ENCODE measurements around the gene CGB8.
"Not testable (repeated sequence)": the region's sequence is repeated elsewhere in the genome, so short reads cannot be mapped to it uniquely, and the experiment has no call there.

The CGB8 gene

DNA sequence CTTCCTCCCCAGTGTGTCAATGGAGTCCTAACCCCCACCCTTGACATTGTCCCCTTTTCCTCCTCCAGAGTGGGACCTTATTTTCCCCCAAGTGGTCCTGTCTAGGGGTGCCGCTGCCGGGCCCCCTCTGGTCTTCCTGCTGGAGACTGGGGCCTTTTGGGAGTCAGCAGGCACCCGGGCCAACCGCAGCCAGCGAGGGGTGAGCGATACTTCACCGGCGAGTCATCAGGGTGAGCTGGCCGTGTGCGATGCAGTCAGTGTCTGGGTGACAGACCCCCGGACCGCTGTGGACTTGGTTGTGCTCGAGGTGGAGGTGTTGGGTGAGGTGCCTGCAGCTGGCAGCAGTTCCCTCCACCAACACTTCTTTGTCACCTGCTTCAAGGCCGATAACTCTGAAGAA lies 19.2 kb downstream of the CGB8 start:
- DNase-seq, result not testable (repeated sequence)

DNA sequence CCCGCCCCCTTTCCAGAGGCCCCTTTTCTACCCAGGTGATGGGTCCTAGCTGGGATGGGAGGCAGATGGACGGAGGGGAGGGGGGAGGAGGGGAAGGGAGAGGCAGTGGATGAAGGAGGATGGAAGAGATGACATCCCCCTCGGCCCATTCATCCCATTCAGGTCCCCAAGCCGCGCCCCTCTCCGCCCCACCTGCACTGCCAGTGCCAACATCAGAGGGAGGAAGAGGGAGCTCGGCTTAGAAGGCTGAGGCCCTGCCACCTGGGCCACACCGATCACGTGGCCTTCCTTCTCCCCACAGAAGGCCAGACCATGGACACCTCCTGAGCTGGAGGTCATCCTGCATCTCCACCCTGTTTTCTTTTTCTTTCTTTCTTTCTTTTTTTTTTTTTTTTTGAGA lies 20.2 kb downstream of the CGB8 start:
- not testable (repeated sequence) for DNase-seq

DNA sequence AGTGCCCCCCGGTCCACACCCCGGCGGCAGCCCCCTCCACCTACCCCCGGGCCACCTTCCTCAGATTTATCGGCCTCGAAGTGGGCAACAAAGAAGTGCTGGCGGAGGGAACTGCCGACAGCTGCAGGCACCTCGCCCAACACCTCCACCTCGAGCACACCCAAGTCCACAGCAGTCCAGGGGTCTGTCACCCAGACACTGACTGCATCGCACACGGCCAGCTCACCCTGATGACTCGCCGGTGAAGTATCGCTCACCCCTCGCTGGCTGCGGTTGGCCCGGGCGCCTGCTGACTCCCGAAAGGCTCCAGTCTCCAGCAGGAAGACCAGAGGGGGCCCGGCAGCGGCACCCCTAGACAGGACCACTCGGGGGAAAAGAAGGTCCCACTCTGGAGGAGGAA lies 23.3 kb downstream of the CGB8 start:
- DNase-seq, result not testable (repeated sequence)

DNA sequence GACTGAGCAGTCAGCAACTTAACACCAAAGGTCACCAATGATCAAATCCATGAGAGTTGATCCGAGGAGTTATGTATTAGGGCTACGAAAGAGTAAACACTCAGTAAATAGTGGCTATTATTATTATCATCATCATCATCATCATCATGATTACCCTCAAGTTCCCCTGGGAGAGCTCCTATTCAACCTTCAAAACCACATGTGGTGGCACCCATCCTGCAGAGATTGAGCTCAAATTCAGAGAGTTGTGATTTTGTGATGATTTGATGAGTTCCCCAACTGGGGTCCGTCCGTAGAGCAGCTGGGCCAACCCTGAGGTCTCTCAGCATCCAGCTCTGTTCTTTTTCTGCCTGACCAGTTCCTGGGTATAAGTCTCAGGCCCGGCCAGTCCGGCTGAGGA lies 23.8 kb downstream of the CGB8 start:
- not testable (repeated sequence) for DNase-seq

DNA sequence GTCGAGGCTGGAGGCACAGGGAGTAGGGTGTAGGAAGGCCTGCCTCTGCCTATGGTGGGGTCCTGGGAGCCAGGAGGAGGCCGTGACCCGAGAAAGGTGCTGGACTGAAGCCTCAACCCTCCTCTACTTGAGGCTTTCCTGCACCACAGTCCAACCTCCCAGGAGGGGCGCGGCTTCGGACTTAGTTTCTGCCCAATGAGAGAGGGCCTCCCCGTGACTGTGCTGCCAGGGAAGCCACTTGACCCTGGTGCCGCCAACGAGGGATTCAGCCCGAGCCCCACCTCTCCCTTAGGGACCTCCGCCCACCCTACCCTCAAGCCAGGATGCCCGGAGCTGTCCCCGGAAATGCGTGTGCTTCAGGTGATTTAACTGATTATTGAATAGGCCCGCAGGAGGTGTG lies 24.7 kb downstream of the CGB8 start, which contains the start of gene CGB3:
Gene CGB3, minus strand, starts transcription at position 101 of the 400 bp plus-strand sequence. CDS start 362 bp downstream, outside the sequence.
- DNase-seq, result not testable (repeated sequence)

DNA sequence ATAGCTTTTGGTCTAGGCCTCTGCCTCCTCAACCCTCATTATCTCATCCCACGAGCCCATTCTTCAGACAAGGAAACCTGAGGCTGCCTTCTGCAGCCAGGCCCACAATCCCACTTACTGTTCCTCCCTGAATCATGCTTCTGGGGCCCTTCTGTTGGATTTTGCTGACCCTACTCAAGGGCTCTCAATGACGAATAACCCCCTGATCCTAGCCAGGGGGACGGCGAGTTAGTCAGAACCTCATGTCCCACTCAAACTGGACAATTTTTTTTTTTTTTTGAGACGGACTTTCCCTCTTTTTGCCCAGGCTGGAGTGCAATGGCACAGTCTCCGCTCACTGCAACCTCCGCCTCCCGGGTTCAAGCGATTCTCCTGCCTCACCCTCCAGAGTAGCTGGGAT lies 26.8 kb downstream of the CGB8 start:
- no peak for DNase-seq

DNA sequence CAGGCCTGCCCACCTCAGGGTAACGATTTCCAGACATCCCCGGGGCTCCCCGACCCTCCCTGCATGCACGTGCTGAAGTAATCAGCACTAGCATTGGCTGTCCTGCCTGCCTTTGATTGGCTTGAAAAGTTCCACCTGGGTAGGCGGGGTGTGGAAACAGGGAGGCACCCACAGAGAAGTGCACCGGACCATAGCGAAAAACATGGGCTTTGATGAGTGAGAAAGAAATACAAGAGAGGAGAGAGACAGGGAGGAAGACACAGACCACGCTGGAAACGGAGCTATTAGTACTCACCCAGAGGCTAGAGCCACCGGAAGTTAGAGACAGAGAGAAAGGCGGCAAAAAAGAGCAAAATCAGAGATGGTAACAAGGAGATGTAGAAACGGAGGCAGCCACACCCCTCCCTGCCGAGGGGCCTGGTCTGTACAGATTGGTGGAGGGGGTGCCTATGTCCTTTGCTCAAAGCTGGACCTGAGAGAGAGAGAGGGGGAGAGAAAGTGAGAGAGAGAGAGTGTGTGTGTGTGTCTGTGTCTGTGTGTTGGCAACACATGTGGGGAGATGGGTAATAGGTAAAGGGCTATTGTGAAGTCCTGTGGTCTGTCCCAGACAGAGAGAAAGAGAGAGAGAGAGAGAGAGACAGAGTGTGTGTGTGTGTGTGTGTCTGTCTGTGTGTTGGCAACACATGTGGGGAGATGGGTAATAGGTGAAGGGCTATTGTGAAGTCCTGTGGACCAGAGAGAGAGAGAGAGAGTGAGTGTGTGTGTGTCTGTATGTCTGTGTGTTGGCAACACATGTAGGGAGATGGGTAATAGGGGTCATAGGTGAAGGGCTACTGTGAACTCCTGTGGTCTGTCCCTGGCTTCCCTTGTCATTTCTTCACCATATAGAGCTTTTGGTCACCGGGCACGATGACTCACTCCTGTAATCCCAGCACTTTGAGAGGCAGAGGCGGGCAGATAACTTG lies 27.7 kb downstream of the CGB8 start:
- DNase-seq, result no peak

DNA sequence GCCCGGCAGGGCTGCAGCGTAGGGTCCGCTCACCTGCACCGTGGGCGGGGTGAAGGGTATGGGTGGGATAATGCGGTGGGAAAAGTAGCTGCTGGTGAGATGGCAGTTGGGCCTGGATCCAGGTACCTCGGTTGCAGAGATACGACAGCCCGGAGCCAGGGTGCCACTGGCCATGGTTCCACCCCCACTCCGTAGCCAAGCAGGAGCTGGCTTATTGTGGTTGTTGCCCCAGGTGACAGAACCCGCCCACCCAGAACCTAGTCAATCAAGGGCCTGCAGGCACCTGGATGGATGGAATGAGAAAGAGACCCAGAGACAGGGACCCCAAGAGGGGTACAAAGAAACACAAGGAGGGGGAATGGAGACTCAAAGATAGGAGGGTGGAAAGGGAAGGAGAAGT lies 28.6 kb downstream of the CGB8 start:
- no peak for DNase-seq

DNA sequence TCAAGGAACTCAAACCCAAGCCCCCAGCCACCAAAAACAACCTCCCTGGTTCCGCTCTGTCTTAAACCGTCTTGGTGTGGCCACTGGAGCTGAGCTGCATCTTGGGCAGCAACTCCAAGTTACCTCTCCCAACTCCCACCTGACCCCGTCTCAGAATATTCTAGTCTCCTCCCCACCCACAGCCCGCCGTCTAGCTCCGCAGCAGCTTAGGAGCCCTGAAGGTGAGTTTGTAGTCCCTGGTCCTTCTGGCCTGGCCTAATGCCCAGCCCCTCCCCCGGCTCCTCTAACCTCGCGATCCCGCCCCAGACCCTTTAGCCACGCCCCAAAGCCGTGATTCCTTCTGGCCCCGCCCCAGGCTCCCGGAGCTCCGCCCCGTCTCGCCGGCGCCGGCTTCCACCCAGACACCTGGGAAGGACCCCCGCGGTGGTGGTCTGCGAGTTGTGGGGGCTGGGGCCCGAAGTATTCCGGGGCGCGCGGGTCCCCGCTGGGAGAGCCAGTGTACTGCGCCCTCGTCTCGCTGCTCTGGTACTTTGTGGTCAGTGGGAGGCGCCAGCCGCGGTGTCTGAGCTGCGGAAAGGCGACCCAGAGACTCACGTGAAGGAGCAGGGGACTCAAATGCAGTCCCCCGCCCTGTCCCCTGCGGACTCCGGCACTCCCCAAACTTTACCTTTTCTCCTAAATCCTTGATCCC lies 29.5 kb downstream of the CGB8 start:
- no peak for DNase-seq

DNA sequence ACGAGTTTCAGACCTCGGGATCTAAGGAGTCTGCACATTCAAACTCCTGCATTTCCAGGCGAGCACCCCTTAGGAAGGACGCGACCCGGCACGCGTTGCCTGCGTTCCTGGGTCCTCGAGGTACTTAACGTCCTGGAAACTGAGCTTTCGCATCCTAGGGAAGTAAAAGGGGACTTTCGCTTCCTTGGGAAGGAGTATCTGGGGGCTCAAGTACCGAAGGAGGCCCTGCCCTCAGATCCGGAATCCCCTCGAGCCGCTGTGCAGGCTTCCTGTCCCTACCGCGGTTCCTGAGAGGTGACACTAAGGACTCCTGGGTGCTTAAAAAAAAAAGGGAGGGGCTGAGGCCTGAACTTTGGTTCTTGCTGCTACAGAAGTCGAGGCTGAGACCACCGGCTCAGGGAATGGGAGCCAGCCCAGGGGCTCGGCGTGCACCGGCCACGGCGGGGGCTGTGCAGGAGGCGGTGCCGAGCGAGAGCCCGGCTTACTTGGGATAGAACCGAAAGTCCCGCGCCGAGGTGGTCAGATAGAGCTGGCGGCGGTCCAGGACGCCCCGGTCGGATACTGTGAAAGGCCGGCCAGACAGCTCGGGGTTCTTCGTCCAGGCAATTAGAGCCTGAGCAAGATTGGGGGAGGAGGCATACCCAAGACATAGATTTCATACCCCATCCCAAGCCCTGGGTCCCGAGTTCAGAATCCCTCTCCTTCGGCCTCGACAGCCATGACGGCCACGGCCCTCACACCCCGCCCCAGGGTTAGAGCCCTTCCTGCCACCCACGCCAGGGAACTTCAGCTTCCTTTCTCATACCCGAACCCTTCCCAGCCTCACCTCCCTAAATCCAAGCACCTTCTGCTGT lies 30.3 kb downstream of the CGB8 start:
- not testable (repeated sequence) for DNase-seq

DNA sequence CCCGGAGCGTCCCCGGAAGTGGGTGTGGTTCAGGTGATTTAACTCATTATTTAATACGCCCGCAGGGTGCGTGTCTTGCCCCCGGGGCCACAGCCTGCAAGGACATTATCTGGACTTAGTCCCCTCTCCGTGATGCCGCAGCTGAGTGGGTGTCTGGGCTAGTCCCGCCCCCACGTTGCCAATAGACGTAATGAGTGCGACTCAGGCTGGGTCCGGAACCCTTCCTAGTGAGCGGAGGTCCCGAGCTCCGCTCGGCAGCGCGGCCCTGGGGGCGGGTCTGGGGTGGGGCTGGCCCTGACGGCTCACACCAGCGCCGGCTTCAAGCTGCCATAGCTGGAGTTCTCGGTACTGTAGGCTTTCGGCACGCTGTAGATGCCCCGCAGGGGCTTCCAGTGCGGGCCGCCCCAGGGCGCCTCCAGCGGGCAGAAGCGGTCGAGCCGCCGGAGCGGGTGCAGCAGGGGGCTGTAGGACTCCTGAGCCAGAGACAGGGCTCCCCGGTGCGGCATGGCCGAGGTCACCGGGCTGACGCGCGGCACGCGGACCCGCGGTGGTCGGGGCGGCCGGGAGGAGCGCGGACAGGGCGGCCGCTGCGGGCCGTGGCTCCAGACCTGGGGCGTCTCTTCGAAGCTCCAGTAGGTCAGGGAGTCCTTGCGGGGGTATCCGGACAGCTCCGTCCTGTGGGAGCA lies 31.1 kb downstream of the CGB8 start:
- DNase-seq, result peak; percentile 35

DNA sequence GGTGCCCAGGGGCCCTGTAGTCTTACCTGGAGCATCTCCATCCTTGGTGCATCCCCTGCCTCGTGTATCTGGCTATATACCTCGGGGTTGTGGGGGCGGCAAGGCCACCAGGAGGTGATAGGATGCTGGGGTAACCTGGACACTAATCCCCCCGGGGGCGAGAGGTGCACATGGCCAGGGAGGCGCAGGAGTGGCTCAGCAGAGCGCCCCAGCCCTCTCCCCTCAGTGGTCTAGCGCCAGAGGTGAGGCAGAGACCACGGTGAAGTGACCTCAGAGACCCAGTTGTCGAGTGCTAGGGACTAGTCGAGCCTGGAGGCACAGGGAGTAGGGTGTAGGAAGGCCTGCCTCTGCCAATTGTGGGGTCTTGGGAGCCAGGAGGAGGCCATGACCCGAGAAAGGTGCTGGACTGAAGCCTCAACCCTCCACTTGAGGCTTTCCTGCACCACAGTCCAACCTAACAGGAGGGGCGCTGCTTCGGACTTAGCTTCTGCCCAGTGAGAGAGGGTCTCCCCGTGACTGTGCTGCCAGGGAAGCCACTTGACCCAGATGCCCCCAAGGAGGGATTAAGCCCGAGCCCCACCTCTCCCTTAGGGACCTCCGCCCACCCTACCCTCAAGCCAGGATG lies 31.8 kb downstream of the CGB8 start, which contains the start of gene LHB:
Gene LHB, minus strand, starts transcription at position 51 of the 625 bp plus-strand sequence. Its CDS starts 10 bp downstream, at position 41.
- DNase-seq, result no peak

DNA sequence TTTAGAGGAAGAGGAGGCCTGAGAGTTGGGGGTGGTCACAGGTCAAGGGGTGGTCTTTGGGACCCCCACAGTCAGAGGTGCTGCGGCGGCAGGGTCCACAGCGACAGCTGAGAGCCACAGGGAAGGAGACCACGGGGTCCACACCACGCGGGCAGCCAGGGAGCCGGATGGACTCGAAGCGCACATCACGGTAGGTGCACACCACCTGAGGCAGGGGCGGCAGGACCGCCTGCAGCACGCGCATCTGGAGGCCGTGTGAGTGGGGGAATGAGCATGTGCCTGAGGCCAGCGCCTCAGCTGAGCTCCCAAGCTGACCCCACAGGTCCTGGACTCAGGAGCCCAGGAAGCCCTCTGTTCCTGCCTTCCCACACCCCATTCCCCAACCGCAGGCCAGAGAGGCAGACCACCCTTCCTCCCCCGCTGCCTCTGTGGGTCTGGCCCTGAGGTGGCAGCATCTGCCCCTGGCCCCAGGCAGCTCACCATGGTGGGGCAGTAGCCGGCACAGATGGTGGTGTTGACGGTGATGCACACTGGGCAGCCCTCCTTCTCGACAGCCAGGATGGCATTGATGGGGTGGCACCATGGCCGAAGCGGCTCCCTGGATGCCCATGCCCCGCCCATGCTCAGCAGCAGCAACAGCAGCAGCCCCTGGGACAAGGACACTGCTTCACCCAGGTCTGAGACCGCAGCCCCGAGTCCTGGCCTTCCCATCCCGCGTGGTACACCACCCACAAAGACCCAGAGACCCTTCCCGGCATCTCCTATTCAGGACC lies 32.7 kb downstream of the CGB8 start:
- no peak for DNase-seq

DNA sequence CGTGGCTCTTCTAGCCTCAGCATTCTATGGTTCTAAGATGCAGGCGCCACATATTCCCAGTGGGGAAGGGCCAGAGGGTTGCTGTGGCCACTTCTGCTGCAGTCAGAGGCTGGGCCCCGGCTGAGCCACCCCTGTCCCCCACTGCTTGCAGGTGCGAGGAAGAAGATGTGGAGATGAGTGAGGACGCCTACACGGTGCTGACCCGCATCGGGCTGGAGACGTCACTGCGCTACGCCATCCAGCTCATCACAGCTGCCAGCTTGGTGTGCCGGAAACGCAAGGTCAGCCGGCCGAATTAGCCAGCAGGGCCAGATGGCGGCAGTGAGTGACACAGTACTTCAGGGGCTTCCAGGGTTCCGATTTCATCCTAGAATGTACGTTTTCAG lies 34.0 kb downstream of the CGB8 start:
- no peak for DNase-seq

DNA sequence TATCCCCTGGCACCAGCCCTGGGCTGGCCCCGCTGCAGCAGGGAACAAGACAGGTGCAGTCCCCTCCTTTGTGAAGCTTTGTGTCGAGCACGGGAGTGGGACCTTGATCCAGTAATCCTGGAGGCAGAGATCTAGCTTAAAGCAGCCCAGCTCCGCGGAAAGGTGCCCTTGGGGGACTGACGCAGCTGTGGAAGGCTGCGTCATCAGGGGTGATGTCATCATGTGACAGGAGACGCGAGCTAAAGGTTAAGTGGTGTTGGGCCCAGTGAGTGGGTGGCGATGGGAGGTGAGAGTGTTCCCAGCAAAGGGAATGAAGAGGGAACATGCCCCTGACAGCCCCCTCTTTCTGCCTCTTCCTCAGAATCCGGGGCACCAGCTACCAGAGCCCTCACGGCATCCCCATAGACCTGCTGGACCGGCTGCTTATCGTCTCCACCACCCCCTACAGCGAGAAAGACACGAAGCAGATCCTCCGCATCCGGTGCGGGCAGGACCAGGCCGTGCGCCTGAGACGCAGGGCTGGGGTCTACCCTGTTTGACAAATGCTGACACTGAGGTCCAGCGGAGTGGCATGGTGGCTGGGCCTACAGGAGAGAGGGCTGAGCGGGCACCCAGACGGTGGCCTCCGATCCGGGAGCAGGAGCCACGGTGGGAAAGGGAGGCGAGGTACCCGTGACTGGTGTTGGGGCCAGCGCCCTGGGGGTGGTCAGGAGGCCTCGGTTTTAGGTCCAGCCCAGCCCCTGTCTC lies 34.6 kb downstream of the CGB8 start:
- DNase-seq, result no peak

DNA sequence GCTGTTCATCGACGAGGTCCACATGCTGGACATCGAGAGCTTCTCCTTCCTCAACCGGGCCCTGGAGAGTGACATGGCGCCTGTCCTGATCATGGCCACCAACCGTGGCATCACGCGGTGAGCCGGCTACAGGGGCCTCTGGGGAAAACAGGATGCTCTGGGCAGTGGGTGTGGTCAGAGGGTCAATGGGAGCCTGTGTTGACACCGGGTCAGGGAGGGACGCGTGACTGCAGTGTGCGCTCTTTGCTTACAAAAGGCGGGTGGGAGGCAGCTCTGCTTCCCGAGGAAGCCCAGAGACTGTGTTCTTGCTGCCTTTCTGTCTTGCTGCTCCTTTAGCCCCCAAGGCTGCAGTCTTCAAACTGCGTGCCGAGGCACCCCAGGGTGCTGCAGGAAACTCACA lies 37.7 kb downstream of the CGB8 start:
- no peak for DNase-seq

DNA sequence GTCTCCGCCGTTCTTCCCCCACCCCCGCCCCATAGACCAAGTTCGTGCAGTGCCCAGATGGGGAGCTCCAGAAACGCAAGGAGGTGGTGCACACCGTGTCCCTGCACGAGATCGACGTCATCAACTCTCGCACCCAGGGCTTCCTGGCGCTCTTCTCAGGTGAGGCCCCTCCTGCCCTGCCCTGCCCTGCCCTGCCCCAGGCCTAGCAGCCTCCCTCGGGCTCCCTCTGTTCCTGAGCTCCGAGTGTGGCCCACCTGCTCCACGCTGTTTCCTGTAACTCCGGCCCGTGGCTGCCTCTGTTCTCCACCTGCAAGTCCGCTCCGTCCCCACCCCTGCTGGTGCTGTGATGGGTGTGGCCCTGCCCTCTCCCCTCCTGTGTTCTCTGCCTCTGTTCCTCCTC lies 38.5 kb downstream of the CGB8 start:
- no peak for DNase-seq

DNA sequence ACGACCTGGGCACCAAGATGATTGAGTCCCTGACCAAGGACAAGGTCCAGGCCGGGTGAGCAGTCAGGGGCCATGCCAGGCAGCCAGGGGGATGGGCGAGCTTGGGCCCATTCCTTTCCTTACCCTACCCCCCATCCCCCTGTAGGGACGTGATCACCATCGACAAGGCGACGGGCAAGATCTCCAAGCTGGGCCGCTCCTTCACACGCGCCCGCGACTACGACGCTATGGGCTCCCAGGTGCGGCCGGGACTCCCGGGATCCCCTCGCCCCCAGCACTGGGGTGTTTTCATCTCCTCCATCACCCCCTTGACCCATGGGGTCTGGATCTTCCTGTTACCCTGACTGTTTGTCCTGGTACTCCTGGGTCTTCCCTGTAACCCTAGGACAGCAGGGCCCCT lies 39.1 kb downstream of the CGB8 start:
- no peak for DNase-seq

DNA sequence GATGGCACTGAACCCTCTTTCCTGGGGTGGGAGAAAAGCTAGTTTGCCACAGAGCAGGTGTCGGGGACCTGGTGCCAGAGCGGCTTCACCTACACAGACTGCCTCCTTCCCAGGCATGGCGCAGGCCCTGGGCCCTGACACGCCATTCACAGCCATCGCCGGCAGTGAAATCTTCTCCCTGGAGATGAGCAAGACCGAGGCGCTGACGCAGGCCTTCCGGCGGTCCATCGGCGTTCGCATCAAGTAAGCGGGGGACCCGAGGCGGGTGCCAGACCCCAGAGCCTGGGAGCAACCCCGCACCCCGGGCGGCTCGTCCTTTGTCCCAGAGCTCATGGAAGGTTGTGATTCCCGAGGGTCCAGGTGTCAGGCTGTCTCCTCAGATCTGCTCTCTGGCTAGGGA lies 42.0 kb downstream of the CGB8 start:
- DNase-seq, result no peak

DNA sequence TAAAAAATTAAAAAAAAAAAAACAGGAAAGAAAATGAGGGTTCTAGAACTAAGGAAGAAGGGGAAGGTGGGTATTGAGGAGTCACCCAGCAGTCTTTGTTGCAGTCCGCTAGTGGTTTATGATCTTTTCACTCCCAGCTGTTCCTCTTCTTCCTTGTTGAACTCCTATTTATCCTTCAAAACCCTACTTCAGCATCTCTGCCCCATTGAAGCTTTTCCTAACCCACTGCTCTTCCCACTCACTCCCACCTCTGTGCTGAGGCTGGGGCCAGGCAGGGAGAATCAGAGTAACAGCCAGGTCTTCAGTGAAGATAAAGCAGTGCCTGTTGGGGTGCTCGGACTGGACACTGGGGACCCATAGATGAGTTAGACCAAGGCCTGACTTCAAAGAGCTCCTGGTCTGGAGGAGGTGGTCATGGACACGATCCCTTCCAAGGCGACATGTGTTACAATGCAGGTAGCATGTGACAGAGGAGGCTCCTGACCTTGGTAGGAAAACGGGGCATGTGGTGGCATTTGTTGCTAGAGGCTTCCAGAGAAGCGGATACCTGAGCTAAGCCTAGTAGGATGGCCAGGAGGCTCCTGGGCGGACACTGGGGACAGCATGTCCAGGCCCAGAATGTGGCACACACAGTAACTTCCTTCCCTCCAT lies 43.8 kb downstream of the CGB8 start:
- no peak for DNase-seq
